ENCODE results near the gene LIN54.
"Not testable (repeated sequence)": the region's sequence is repeated elsewhere in the genome, so short reads cannot be mapped to it uniquely, and the experiment has no call there.

LIN54 gene

DNA sequence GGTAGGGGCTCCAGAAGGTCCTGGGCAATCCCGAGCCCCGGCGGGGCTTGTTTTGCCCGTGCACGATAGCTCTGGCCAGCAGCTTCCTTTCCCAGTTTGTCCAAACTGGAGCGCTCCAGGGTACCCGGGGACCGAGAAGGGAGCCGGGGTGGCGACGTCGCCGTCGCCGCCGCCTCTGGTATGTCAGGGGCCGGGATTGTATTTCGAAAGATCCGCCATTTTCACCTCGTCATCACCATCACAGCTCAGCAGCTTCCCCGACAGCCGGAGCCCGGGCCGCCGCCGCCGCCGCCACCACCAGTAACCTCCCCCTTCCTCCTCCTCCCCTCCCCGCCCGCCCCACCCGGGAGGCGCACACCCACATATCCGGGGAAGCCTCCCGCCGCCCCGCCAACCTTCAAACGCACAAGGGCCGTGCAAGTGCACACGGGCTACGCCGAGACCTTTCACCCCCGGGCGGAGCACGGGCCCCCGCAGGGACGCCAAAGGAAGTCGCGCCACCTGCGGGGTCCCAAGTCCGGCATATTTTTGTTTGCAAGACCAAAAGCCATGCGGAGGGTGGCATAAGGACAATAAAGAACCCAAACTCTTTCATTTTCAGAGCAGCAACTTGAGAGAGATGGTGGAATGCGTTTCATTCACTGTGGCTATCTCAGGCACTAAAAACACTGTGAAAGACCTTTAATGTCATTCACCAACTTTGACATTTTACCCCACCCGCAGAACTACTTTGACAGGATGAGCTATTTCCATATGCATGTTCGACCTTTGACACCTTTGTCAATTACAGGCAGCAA lies at the start of gene LIN54:
TSS of gene LIN54 (minus strand) at position 302 of the 797 bp plus-strand sequence. CDS start 25,979 bp downstream, outside the sequence.
- Histone ChIP-seq H3K4me3 (ENCODE audit: low read length in 2 of 2) (peak within 1 kb of the TSS; percentile 77 to 83), H3K9me3 (ENCODE audit: control insufficient read depth in 2 of 2, low read length in 2 of 2) (no peaks in the 10 kb centered on the region), H3K27ac (ENCODE audit: low read length) (peak within 1 kb of the TSS; percentile 74), H3K9ac (ENCODE audit: low read length in 2 of 2) (peak within 1 kb of the TSS; percentile 76 to 90), H3K27me3 (ENCODE audit: control insufficient read depth in 1 of 2, insufficient read depth in 2 of 2, low read length in 2 of 2) (no peaks in the 10 kb centered on the region), H3K36me3 (ENCODE audit: control insufficient read depth in 2 of 2, insufficient read depth in 2 of 2, low read length in 2 of 2) (no peaks in the 10 kb centered on the region), H3K4me1 (ENCODE audit: control insufficient read depth, insufficient read depth, low read length) (peaks cover 13% of the 10 kb centered on the region)

- Histone ChIP-seq H3K27ac (ENCODE audit: low read length) (no peak overlapping the region), H3K27me3 (ENCODE audit: control insufficient read depth in 1 of 2, insufficient read depth in 2 of 2, low read length in 2 of 2) (no peaks in the 10 kb centered on the region), H3K36me3 (ENCODE audit: control insufficient read depth in 2 of 2, insufficient read depth in 2 of 2, low read length in 2 of 2) (peaks cover 18 to 27% of the 10 kb centered on the region in 2 donors), H3K4me1 (ENCODE audit: control insufficient read depth, insufficient read depth, low read length) (no peaks in the 10 kb centered on the region), H3K9ac (ENCODE audit: low read length in 2 of 2) (no peak overlapping the region), H3K4me3 (ENCODE audit: low read length in 2 of 2) (no peak overlapping the region), H3K9me3 (ENCODE audit: control insufficient read depth in 2 of 2, low read length in 2 of 2) (no peaks in the 10 kb centered on the region)
Measured at GRCh38 chr4:83054928-83055327, 44.3 kb upstream of the LIN54 start.

DNA sequence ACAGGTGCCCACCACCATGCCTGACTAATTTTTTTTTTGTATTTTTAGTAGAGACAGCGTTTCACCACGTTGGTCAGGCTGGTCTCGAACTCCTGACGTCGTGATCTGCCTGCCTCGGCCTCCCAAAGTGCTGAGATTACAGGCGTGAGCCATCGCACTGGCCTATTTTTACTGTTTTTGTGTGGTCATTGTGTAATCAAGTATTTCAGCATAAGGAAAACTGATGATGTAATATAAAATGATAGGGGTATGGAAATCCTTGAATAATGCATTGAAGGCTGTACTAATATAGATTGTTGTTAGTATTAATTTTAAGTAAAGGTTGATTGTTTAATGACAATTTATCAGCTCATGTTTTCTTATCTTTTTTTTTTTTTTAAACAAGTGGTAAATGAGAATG lies 38.2 kb upstream of the LIN54 start:
- H3K36me3 ChIP-seq (ENCODE audit: control insufficient read depth in 2 of 2, insufficient read depth in 2 of 2, low read length in 2 of 2) = peaks cover 22% of the 10 kb centered on the region in 2 donors
- not testable (repeated sequence) for H3K4me1 ChIP-seq (ENCODE audit: control insufficient read depth, insufficient read depth, low read length); H3K9me3 ChIP-seq (ENCODE audit: control insufficient read depth in 2 of 2, low read length in 2 of 2); H3K27ac ChIP-seq (ENCODE audit: low read length); H3K27me3 ChIP-seq (ENCODE audit: control insufficient read depth in 1 of 2, insufficient read depth in 2 of 2, low read length in 2 of 2); H3K4me3 ChIP-seq (ENCODE audit: low read length in 2 of 2); H3K9ac ChIP-seq (ENCODE audit: low read length in 2 of 2)

- Histone ChIP-seq H3K27ac (ENCODE audit: low read length) (no peak overlapping the region), H3K9ac (ENCODE audit: low read length in 2 of 2) (no peak overlapping the region), H3K9me3 (ENCODE audit: control insufficient read depth in 2 of 2, low read length in 2 of 2) (no peaks in the 10 kb centered on the region), H3K27me3 (ENCODE audit: control insufficient read depth in 1 of 2, insufficient read depth in 2 of 2, low read length in 2 of 2) (no peaks in the 10 kb centered on the region), H3K4me3 (ENCODE audit: low read length in 2 of 2) (no peak overlapping the region), H3K4me1 (ENCODE audit: control insufficient read depth, insufficient read depth, low read length) (no peaks in the 10 kb centered on the region), H3K36me3 (ENCODE audit: control insufficient read depth in 2 of 2, insufficient read depth in 2 of 2, low read length in 2 of 2) (peaks cover 9 to 11% of the 10 kb centered on the region in 2 donors)
Measured at GRCh38 chr4:83046693-83047473, 36.3 kb upstream of the LIN54 start.

- Histone ChIP-seq H3K4me3 (ENCODE audit: low read length in 2 of 2) (no peak overlapping the region), H3K36me3 (ENCODE audit: control insufficient read depth in 2 of 2, insufficient read depth in 2 of 2, low read length in 2 of 2) (no peaks in the 10 kb centered on the region), H3K4me1 (ENCODE audit: control insufficient read depth, insufficient read depth, low read length) (no peaks in the 10 kb centered on the region), H3K27ac (ENCODE audit: low read length) (no peak overlapping the region), H3K27me3 (ENCODE audit: control insufficient read depth in 1 of 2, insufficient read depth in 2 of 2, low read length in 2 of 2) (no peaks in the 10 kb centered on the region), H3K9ac (ENCODE audit: low read length in 2 of 2) (no peak overlapping the region), H3K9me3 (ENCODE audit: control insufficient read depth in 2 of 2, low read length in 2 of 2) (no peaks in the 10 kb centered on the region)
Measured at GRCh38 chr4:83043801-83044407, 33.3 kb upstream of the LIN54 start.

GRCh38 chr4:83043157-83043556 lies 32.5 kb upstream of the LIN54 start:
- H3K9ac ChIP-seq (ENCODE audit: low read length in 2 of 2); H3K27ac ChIP-seq (ENCODE audit: low read length); H3K27me3 ChIP-seq (ENCODE audit: control insufficient read depth in 1 of 2, insufficient read depth in 2 of 2, low read length in 2 of 2): not testable (repeated sequence)

DNA sequence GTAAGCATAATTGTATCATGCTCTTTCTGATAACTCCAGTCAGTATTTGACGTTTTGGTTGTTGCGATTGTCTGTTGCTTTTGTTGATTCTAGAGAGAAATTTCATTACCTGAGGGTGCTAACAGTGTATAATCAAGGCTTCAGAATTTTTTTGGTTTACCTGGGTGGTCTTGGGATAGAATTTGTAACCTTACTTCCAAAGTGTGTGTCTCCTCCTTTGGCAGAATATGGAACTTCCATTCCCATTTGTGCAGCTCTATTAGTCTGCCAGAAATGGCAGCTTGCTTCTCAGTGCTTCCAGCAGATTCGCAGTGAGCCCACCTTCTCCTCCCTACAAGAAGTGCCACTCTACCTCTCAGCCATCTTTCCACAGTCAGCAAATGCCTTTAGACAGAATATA lies 29.6 kb upstream of the LIN54 start:
- Histone ChIP-seq H3K4me1 (ENCODE audit: control insufficient read depth, insufficient read depth, low read length) (peaks cover 10% of the 10 kb centered on the region), H3K27me3 (ENCODE audit: control insufficient read depth in 1 of 2, insufficient read depth in 2 of 2, low read length in 2 of 2) (no peaks in the 10 kb centered on the region), H3K9me3 (ENCODE audit: control insufficient read depth in 2 of 2, low read length in 2 of 2) (no peaks in the 10 kb centered on the region), H3K27ac (ENCODE audit: low read length) (no peak overlapping the region), H3K4me3 (ENCODE audit: low read length in 2 of 2) (no peak overlapping the region), H3K36me3 (ENCODE audit: control insufficient read depth in 2 of 2, insufficient read depth in 2 of 2, low read length in 2 of 2) (no peaks in the 10 kb centered on the region), H3K9ac (ENCODE audit: low read length in 2 of 2) (no peak overlapping the region)

More at GRCh38 chr4:83043157-83043556, 32.5 kb upstream of the LIN54 start:
- not testable (repeated sequence) for H3K9me3 ChIP-seq (ENCODE audit: control insufficient read depth in 2 of 2, low read length in 2 of 2); H3K4me1 ChIP-seq (ENCODE audit: control insufficient read depth, insufficient read depth, low read length); H3K36me3 ChIP-seq (ENCODE audit: control insufficient read depth in 2 of 2, insufficient read depth in 2 of 2, low read length in 2 of 2); H3K4me3 ChIP-seq (ENCODE audit: low read length in 2 of 2)

- H3K27ac ChIP-seq (ENCODE audit: low read length) = no peak overlapping the region
- no peaks in the 10 kb centered on the region for H3K36me3 ChIP-seq (ENCODE audit: control insufficient read depth in 2 of 2, insufficient read depth in 2 of 2, low read length in 2 of 2)
- H3K9me3 ChIP-seq (ENCODE audit: control insufficient read depth in 2 of 2, low read length in 2 of 2) = no peaks in the 10 kb centered on the region
- H3K4me1 ChIP-seq (ENCODE audit: control insufficient read depth, insufficient read depth, low read length) = peaks cover 10% of the 10 kb centered on the region
- H3K4me3 ChIP-seq (ENCODE audit: low read length in 2 of 2) = no peak overlapping the region
- no peak overlapping the region for H3K9ac ChIP-seq (ENCODE audit: low read length in 2 of 2)
- H3K27me3 ChIP-seq (ENCODE audit: control insufficient read depth in 1 of 2, insufficient read depth in 2 of 2, low read length in 2 of 2) = no peaks in the 10 kb centered on the region
Measured at GRCh38 chr4:83036991-83037665, 26.5 kb upstream of the LIN54 start.

DNA sequence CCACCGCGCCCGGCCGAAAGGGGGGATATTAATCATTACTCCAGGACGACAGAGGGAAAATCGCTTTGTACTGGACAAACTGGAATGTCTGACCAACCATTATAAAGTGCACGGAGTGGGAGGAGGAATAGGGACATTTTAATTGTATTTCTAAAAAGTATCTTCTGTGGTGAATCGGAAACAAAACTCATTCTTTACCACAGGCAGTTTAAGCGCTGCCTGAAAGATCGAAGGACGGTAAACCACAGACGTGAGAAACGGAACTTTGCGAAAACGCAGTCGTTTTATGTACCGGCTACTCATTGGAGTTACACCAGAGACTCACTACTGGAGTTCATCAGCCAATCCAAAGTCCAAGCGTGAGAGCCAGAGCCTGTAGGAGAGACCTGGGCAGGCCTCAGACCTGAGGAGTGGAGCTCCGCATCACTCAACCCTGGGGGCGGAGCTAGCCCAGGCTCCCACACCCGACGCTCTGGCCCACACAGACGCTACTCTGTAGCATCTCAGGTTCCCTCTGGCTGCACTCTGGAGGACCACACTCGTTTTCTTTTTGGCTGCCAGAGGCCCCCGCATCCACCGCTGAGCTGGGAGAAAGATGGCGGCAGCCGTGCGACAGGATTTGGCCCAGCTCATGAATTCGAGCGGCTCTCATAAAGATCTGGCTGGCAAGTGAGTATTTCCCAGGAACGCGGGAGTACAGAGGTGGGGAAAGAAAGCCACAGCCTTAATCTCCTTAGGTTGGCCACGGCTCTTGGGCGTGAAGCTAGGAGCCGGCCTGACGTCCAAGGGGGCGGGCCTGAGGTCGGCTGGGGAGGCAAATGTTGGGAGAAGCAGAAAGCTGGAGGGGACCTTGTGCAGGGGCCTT lies 24.2 kb upstream of the LIN54 start, which contains the start of gene COPS4:
TSS of gene COPS4 (plus strand) at position 554 of the 865 bp plus-strand sequence. CDS start at position 596, 42 bp downstream.
- Histone ChIP-seq H3K27me3 (ENCODE audit: control insufficient read depth in 1 of 2, insufficient read depth in 2 of 2, low read length in 2 of 2) (no peaks in the 10 kb centered on the region), H3K9me3 (ENCODE audit: control insufficient read depth in 2 of 2, low read length in 2 of 2) (no peaks in the 10 kb centered on the region), H3K9ac (ENCODE audit: low read length in 2 of 2) (peak within 1 kb of the TSS; percentile 90 to 92), H3K4me3 (ENCODE audit: low read length in 2 of 2) (peak within 1 kb of the TSS; percentile 95 to 96), H3K4me1 (ENCODE audit: control insufficient read depth, insufficient read depth, low read length) (peaks cover 10% of the 10 kb centered on the region), H3K36me3 (ENCODE audit: control insufficient read depth in 2 of 2, insufficient read depth in 2 of 2, low read length in 2 of 2) (no peaks in the 10 kb centered on the region), H3K27ac (ENCODE audit: low read length) (peak within 1 kb of the TSS; percentile 84)
